Upper lobe of left lung (tissue), 6 donors: ENCODE results near the gene OR52N1. TPM values are rescaled to one million over a fixed set of nuclear protein-coding genes. Genes with fewer than 3 reads are reported as not detected.

ENCODE experiments used
- ATAC-seq, 2 donors: fragments of 200-7000 bp; cut with Tn5 transposase; one replicate each; pipeline ENCODE4 v1.9.1; 2022; ENCODE audit warnings: mild to moderate bottlenecking in 2 of 2, moderate library complexity in 2 of 2; ENCODE audit not compliant: low FRiP score in 2 of 2
- DNase-seq, 2 donors: peaks; one replicate each; pipeline ENCODE4 v3.0.0-alpha.2; 2019 to 2020
- H3K27ac ChIP-seq, 4 donors: fragments of 200-600 bp; sonication (generic); one replicate each; pipeline ENCODE4 v1.5.1; 2016 to 2019
- H3K27me3 ChIP-seq, 4 donors: fragments of 200-600 bp; sonication (generic); one replicate each; pipeline ENCODE4 v1.5.1; 2017 to 2019
- H3K36me3 ChIP-seq, 4 donors: fragments of 200-600 bp; sonication (generic); one replicate each; pipeline ENCODE4 v1.5.1; 2016 to 2019
- H3K4me1 ChIP-seq, 4 donors: fragments of 200-600 bp; sonication (generic); one replicate each; pipeline ENCODE4 v1.5.1; 2018 to 2019
- H3K4me3 ChIP-seq, 4 donors: fragments of 200-600 bp; sonication (generic); one replicate each; pipeline ENCODE4 v1.5.1; 2017 to 2019; ENCODE audit warnings: mild to moderate bottlenecking in 2 of 4, moderate library complexity in 1 of 4
- H3K9me3 ChIP-seq, 4 donors: fragments of 200-600 bp; sonication (generic); one replicate each; pipeline ENCODE4 v1.5.1; 2018 to 2019
- CTCF ChIP-seq, 6 experiments: fragments of 450-650 bp in 4 of 6; fragments of 200-600 bp in 2 of 6; sonication (generic) in 2 of 6; IDR thresholded peaks; one replicate each; pipeline ENCODE4 v1.5.1; 2016 to 2019; ENCODE audit warnings: antibody characterized with exemption in 6 of 6
- EP300 ChIP-seq, 4 donors: sonication (generic); formaldehyde crosslinking; IDR thresholded peaks; one replicate each; pipeline ENCODE4 v1.5.1; 2017; ENCODE audit warnings: antibody characterized with exemption in 4 of 4, control low read depth in 2 of 4
- POLR2A ChIP-seq, 4 donors: fragments of 450-650 bp; IDR thresholded peaks; one replicate each; pipeline ENCODE4 v1.5.1; 2016 to 2017; ENCODE audit warnings: antibody characterized with exemption in 4 of 4, mild to moderate bottlenecking in 2 of 4
- POLR2AphosphoS5 ChIP-seq, 2 donors: sonication (generic); formaldehyde crosslinking; IDR thresholded peaks; one replicate each; pipeline ENCODE4 v1.5.1; 2017; ENCODE audit warnings: antibody characterized with exemption in 2 of 2
- WGBS, 2 donors: methylation state at CpG; one replicate each; pipeline ENCODE4 v1.1.5; 2017 to 2018; 5-methylcytosine and 5-hydroxymethylcytosine counted together
- total RNA-seq, 6 donors: library from RNA; depleted of rRNA in 4 of 6; stranded (reverse); fragments of >200 nt in 4 of 6; gene quantifications; one replicate each; pipeline versions ENCODE4 v1.1.0 to v1.2.1, GENCODE V29; 2016 to 2021
- donor health status: DM: no; HTN: no; CAD: no; lungs with moderate emphysema.
- donor health status: DM: no; HTN: yes; CAD: no; lungs with severe emphysema.

OR52N1 gene
- total RNA-seq, 6 donors from 2014 or later = 0.20 TPM; not detected in 5

GRCh38 chr11:5767056-5767455 is 24.0 kb downstream of the OR52N1 start:
- Histone ChIP-seq H3K9me3 (no peaks in the 10 kb centered on the region), H3K27me3 (no peaks in the 10 kb centered on the region), H3K36me3 (no peaks in the 10 kb centered on the region), H3K27ac (no peak overlapping the region), H3K4me1 (no peaks in the 10 kb centered on the region), H3K4me3 (no peak overlapping the region)
- WGBS, 2 donors = 75 to 83% methylated on average over 1 of the region's 1 CpG
- TF ChIP-seq POLR2AphosphoS5 (IDR thresholded peaks at IDR 0.05) (no peak), EP300 (IDR thresholded peaks at IDR 0.05) (no peak)
- no peak for ATAC-seq
- DNase-seq = no peak

- no peak for ATAC-seq
- TF ChIP-seq EP300 (IDR thresholded peaks at IDR 0.05) (no peak), POLR2A (IDR thresholded peaks at IDR 0.05) (no peak), CTCF (IDR thresholded peaks at IDR 0.05) (no peak), POLR2AphosphoS5 (IDR thresholded peaks at IDR 0.05) (no peak)
- DNase-seq = no peak
- no peaks in the 10 kb centered on the region for H3K36me3 ChIP-seq
- no peak within 1 kb of the TSS for H3K27ac ChIP-seq
- no peaks in the 10 kb centered on the region for H3K4me1 ChIP-seq
- no peaks in the 10 kb centered on the region for H3K27me3 ChIP-seq
- no peaks in the 10 kb centered on the region for H3K9me3 ChIP-seq
- no peak within 1 kb of the TSS for H3K4me3 ChIP-seq
- 96 to 100% methylated on average over 1 of the region's 1 CpG for WGBS, 2 donors
Observed at GRCh38 chr11:5753943-5754342, 37.1 kb downstream of the OR52N1 start, which contains the start of gene OR52N4. OR52N4 (plus strand) TSS chr11:5754243; CDS start chr11:5754741, 498 bp downstream.

- no peak overlapping the region for H3K4me3 ChIP-seq
- 83 to 88% methylated on average over 3 of the region's 3 CpGs for WGBS, 2 donors
- TF ChIP-seq EP300 (IDR thresholded peaks at IDR 0.05) (no peak), CTCF (IDR thresholded peaks at IDR 0.05) (no peak), POLR2AphosphoS5 (IDR thresholded peaks at IDR 0.05) (no peak), POLR2A (IDR thresholded peaks at IDR 0.05) (no peak)
Observed at GRCh38 chr11:5749836-5750235, 41.2 kb downstream of the OR52N1 start.

GRCh38 chr11:5746614-5747013 is 44.5 kb downstream of the OR52N1 start:
- TF ChIP-seq CTCF (IDR thresholded peaks at IDR 0.05) = no peak
- TF ChIP-seq POLR2AphosphoS5 (IDR thresholded peaks at IDR 0.05) = no peak
- TF ChIP-seq POLR2A (IDR thresholded peaks at IDR 0.05) = no peak
- no peak for TF ChIP-seq EP300 (IDR thresholded peaks at IDR 0.05)
- H3K4me1 ChIP-seq = no peaks in the 10 kb centered on the region
- H3K27me3 ChIP-seq = no peaks in the 10 kb centered on the region
- WGBS, 2 donors = 75 to 90% methylated on average over 3 of the region's 3 CpGs
- H3K36me3 ChIP-seq = no peaks in the 10 kb centered on the region
- ATAC-seq (no peak), DNase-seq (no peak)
- no peak overlapping the region for H3K4me3 ChIP-seq
- H3K9me3 ChIP-seq = peaks cover 0 to 3% (median 1%) of the 10 kb centered on the region in 4 donors
- no peak overlapping the region for H3K27ac ChIP-seq

More at GRCh38 chr11:5749836-5750235, 41.2 kb downstream of the OR52N1 start:
- no peak for ATAC-seq
- DNase-seq = no peak
- H3K4me1 ChIP-seq = no peaks in the 10 kb centered on the region
- H3K9me3 ChIP-seq = no peaks in the 10 kb centered on the region
- no peaks in the 10 kb centered on the region for H3K36me3 ChIP-seq
- H3K27me3 ChIP-seq = no peaks in the 10 kb centered on the region
- no peak overlapping the region for H3K27ac ChIP-seq

- Histone ChIP-seq H3K36me3 (no peaks in the 10 kb centered on the region), H3K4me1 (no peaks in the 10 kb centered on the region), H3K9me3 (peaks cover 0 to 6% (median 1%) of the 10 kb centered on the region in 4 donors), H3K4me3 (no peak overlapping the region), H3K27me3 (no peaks in the 10 kb centered on the region), H3K27ac (no peak overlapping the region)
- no peak for ATAC-seq
- 41 to 65% methylated on average over 1 of the region's 1 CpG for WGBS, 2 donors
- no peak for DNase-seq
- no peak for TF ChIP-seq EP300 (IDR thresholded peaks at IDR 0.05)
- no peak for TF ChIP-seq POLR2AphosphoS5 (IDR thresholded peaks at IDR 0.05)
- no peak for TF ChIP-seq CTCF (IDR thresholded peaks at IDR 0.05)
- TF ChIP-seq POLR2A (IDR thresholded peaks at IDR 0.05) = no peak
Observed at GRCh38 chr11:5738431-5738830, 52.6 kb downstream of the OR52N1 start.
